GM18873 (cell line): ENCODE data around the gene INA.

ENCODE experiments used
- ATAC-seq: cut with Tn5 transposase; IDR thresholded peaks from one replicate; pipeline ENCODE4 v1.9.1; 2021; ENCODE audit warnings: mild to moderate bottlenecking, moderate library complexity, moderate number of reproducible peaks; ENCODE audit not compliant: unreplicated experiment, low FRiP score

INA gene

GRCh38 chr10:103265717-103266329 lies 11.1 kb upstream of the INA start:
- no peak for ATAC-seq

DNA sequence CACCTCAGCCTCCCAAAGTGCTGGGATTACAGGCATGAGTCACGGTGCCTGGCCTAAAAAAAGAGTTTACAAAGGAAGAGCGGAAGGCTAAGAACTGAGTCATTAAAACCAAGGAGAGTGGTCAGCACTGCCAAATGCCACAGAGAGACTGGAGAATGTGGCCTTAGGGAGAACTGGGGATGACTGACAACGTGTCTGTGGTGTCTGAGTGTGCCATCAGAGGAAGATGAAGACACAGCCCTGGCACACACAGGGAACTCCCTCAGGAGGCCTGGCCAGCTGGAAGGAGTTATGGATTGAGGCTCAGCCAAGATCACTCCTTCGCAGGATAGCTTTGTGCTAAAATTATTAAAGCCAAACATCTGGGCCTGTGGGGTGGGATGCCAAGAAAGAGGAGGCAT lies 3.9 kb upstream of the INA start:
- ATAC-seq, result no peak

DNA sequence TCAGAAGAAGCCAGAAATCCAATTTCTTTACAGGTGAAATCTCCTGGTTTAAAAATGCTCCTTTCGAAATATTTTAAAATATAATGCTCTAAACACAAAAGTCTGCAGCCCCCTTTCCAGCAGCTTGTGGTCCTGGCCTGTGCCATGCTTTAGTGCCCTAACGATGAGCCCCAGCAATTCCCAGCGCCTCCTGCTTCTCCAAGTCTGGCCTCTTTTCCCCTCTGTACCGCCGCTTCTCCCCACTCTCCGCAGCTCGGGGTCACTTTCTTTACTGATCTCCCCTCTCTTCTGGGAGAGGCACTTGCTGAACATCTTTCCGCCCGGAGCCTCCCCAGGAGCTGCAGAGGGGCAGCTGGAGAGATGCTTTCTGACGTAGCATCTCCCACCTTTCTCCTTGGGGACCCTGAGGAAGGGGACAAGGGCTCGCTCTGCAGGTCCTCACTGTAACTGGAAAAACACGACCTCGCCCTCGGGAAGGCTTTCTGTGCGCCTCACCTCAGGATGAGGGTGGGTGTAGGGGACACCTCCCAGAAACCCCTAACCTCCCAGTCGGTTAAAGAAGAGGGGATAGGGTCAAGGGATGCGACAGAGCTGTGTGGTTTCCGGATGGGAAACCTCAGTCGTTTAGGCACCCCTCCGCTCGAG lies 565 bp upstream of the INA start:
- no peak for ATAC-seq

DNA sequence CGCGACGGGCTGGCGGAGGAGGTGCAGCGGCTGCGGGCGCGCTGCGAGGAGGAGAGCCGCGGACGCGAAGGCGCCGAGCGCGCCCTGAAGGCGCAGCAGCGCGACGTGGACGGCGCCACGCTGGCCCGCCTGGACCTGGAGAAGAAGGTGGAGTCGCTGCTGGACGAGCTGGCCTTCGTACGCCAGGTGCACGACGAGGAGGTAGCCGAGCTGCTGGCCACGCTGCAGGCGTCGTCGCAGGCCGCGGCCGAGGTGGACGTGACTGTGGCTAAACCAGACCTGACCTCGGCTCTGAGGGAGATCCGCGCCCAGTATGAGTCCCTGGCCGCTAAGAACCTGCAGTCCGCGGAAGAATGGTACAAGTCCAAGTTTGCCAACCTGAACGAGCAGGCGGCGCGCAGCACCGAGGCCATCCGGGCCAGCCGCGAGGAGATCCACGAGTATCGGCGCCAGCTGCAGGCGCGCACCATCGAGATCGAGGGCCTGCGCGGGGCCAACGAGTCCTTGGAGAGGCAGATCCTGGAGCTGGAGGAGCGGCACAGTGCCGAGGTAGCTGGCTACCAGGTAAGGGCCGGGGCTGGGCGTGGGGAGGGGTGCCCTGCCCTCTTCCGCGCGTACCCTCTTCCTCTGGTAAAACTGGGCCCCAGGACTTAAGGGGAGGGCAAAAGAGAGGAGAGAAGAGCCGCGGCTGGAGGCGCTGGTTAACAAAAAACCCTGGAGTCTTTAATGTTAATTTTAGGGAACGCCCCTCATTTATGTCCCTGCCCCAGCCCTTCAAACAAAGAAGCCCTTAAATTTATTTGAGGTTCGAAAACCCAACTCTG lies 987 bp downstream of the INA start:
- no peak for ATAC-seq

DNA sequence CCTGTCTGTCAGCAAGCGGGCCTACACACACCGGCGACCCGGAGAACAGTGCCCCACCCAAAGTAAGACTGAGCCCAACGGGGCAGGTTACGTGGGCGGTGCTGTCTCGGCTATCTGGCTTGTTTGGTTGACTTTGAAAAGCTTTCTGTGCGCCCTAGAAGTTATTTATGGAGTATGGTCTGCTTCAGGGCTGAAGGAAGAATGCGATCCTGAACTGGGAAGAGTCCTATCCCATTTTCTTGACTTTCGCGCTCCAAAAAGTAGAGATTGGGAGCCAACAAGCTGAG lies 1.5 kb downstream of the INA start:
- ATAC-seq, result no peak

GRCh38 chr10:103278862-103279298 lies 1.9 kb downstream of the INA start:
- ATAC-seq, result no peak

DNA sequence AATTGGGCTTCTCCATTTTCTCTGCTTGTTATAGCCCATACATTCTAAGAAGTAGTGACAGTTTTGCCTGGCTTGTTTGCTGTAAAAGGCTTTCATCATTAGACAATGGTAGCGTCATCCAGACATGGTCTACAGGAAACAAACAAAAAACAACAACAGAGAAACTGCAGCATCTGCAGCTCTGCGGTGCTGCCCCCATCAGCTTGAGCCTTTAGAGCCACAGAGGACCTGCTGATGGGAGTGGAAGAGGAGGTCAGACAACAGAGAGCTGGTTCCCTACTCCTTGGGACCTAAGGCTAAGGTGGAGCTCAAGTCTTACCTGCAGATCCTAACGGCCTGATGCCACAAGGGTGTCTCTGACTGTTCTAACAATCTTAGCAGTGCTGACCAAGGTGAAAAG lies 3.1 kb downstream of the INA start:
- no peak for ATAC-seq

- no peak for ATAC-seq
Observed at GRCh38 chr10:103280506-103280905, 3.6 kb downstream of the INA start.

DNA sequence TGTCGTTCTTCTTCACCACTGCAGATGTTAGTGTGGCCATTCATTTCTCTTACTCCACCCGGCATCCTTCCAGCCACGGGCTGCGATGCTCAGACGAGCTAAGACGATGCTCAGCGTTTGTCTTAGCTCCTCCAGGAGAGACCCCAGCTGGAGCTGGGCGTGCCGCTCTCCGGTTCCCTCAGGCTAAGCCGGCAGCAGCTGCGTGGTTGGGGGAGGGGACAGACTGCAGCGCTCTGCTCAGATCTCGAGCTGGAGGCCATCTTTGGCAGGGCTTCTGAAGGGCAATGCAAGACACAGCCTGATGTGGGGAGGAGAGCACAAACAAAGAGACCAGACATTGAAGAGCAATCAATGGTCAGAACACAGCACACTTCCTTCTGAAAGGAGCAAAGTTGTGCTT lies 4.8 kb downstream of the INA start:
- ATAC-seq, result no peak

DNA sequence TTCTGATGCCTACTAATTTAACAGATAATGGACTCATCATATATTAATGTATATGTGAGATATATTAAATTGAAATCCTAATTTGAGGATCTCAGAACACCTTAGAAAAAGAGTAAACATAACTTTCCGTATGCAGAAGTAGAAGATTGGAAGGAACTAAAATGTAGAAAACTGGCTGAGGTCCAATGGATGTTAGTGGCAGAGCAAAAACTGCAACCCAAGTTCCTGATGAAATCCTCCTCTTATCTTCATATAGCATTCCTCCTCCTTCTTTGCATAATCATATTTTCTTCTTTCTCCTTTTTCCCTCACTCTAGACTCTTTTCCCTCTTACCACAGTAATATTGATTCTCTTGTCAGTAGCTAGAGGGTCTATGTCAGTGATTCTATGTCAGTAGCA lies 6.0 kb downstream of the INA start:
- ATAC-seq, result no peak

GRCh38 chr10:103284170-103284569 lies 7.2 kb downstream of the INA start:
- ATAC-seq, result no peak

DNA sequence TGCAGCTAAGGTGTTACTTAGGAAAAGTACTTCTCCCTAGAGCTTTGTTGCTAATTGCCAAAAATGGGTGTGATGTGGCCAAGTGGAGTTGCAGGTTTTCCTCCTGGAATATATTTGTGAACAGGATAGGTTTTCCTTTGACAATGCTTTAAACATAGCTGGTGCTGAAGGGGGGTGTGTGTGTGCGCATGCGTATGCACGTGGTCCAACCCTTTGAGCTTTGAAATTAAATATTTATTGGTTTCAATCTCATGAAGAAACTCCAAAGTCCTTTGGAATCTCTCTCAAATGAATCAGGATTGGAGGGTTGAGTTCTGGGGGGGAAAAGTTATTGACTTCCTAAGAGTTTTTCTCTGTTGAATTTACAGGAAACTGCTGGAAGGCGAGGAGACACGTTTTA lies 11.1 kb downstream of the INA start:
- no peak for ATAC-seq

- no peak for ATAC-seq
Observed at GRCh38 chr10:103291588-103291987, 14.7 kb downstream of the INA start.

GRCh38 chr10:103295374-103296015 lies 18.6 kb downstream of the INA start:
- no peak for ATAC-seq

DNA sequence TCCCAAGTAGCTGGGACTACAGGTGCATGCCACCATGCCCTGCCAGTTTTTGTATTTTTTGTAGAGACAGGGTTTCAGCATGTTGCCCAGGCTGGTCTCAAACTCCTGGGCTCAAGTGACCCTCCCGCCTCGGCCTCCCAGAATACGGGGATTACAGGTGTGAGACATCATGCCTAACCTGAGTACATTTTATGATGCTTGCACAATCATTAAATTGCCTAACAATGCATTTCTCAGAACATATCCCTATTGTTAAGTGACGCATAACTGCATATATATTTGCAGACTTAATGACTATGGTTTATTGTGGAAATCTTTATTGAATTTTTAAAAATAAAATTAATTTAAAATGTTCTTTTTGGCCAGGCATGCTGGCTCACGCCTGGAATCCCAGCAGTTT lies 30.7 kb downstream of the INA start:
- no peak for ATAC-seq

DNA sequence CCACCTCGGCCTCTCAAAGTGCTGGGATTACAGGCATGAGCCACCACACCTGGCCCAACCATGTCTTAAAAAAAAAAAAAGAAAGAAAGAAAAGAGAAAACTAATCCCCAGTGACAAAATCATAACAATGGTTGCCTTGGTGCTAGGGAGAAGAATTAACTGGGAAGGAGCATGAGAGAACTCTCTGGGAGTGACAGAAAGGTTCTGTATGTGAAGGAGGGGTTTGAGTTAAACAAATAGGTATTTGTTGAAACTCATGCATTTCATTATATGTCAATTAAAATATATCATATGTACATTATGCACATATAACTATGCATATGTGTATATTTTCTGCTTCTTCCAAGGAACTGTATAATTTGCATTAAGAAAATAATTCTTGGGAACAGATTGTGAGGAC lies 33.3 kb downstream of the INA start:
- no peak for ATAC-seq

- ATAC-seq, result no peak
Observed at GRCh38 chr10:103316087-103316486, 39.1 kb downstream of the INA start.

DNA sequence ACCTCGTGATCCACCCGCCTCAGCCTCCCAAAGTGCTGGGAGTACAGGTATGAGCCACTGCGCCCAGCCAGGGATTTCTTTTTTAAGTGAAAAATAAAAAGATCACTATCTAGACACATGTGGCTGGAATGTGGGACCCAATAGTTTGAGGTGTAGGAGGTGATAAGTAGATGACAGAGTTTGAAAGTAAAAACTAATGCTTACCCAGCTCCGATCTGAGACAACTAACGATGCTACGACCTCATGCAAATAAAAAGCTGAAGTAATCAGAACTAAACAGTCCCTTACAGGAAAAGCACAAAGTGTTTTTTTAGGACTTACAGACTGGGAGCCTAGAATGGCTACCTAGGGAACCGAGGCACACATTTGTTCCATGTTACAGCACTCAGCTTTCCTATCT lies 51.0 kb downstream of the INA start:
- ATAC-seq, result no peak

DNA sequence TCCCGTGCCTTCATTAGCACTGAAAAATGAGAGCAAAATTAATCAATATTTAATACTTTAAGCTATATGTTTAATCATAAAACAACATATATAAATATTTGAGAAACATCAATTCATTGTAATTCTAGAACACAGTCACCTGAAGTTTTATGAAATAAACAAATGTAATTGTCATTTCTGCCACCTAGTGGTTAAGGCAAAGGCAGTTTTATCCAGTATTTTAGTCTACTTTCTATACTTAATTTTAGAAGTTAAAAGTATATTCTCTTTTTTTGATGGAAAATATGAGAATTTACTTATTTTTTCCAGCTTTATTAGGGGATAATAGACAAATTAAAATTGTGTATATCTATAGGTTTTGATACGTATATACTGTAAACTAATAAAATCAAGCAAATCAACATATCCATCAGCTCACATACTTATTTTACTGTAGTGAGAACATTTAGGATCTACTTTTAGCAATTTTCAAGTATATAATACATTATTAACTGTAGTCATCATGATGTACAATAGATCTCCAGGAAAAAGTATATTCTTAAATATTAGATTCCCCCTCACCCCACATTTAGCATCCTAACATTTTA lies 57.1 kb downstream of the INA start:
- no peak for ATAC-seq

DNA sequence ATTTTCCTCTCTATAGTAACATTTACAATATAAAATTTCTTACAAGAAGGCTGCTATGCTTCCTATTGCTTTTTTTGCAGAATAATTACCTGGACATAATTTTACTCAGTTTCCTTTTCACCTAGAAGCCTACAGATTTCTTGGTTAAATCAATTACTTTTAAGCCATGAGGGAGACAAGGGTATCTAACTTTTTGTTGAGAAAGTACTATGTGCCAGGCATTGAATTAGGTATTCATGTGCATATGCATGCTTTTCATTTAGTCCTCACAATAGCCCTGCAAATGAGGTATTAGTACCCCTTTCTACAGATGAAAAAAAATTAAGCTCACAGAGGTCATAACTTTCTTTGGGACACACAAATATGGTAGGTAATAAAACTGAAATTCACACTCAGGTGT lies 57.6 kb downstream of the INA start:
- ATAC-seq, result no peak

DNA sequence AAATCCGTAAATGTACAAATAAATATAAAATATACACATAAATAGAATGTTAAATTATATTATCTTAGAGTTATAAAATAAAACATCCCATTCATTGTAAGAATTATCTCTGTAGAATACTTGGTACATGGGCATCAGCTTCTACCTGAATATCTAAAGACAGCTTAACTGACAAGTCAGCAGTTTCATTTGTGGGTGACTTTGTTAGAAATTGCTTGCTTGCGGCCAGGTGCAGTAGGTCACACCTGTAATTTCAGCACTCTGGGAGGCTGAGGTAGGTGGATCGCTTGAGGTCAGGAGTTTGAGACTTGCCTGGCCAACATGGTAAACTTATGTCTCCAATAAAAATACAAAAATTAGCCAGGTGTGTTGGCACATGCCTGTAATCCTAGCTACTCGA lies 59.4 kb downstream of the INA start:
- ATAC-seq, result no peak
